Measurements from ENCODE around the gene RNF112. TPM values are rescaled to one million over a fixed set of nuclear protein-coding genes. Genes with fewer than 3 reads are reported as not detected.

The RNF112 gene
- total and polyA plus RNA-seq, 3 donors from 2014 or later = 2.1 to 8.1 (median 4.6) TPM

DNA sequence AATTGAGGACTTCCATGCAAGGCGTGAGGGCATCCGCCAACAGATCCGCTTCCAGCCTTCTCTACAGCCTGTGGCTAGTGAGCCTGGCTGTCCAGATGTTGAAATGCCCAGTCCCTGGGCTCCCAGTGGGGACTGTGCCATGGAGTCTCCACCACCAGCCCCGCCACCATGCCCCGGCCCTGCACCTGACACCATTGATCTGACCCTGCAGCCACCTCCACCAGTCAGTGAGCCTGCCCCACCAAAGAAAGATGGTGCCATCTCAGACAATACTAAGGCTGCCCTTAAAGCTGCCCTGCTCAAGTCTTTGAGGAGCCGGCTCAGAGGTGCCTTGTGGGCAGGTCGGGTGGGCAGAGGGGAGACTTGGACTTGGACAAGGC, 29.7 kb upstream of the RNF112 start:
- 96 to 97% methylated on average over 4 to 7 of the region's 7 CpGs for WGBS, 2 donors
- H3K4me1 ChIP-seq = peaks cover 35% of the 10 kb centered on the region
- no peak overlapping the region for H3K4me3 ChIP-seq
- no peak for DNase-seq
- intact Hi-C loops (cut with DNase I; ENCODE audit: low total_unique reads) = no loop called here
- no peaks in the 10 kb centered on the region for H3K36me3 ChIP-seq (ENCODE audit: low read depth, missing control alignments)
- H3K9me3 ChIP-seq = no peaks in the 10 kb centered on the region
- no peak overlapping the region for H3K27ac ChIP-seq
- TF ChIP-seq, protein P1, sequence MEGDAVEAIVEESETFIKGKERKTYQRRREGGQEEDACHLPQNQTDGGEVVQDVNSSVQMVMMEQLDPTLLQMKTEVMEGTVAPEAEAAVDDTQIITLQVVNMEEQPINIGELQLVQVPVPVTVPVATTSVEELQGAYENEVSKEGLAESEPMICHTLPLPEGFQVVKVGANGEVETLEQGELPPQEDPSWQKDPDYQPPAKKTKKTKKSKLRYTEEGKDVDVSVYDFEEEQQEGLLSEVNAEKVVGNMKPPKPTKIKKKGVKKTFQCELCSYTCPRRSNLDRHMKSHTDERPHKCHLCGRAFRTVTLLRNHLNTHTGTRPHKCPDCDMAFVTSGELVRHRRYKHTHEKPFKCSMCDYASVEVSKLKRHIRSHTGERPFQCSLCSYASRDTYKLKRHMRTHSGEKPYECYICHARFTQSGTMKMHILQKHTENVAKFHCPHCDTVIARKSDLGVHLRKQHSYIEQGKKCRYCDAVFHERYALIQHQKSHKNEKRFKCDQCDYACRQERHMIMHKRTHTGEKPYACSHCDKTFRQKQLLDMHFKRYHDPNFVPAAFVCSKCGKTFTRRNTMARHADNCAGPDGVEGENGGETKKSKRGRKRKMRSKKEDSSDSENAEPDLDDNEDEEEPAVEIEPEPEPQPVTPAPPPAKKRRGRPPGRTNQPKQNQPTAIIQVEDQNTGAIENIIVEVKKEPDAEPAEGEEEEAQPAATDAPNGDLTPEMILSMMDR (IDR thresholded peaks at IDR 0.05) = no peak
- no peak for TF ChIP-seq POLR2A (IDR thresholded peaks at IDR 0.05)
- no peaks in the 10 kb centered on the region for H3K27me3 ChIP-seq

DNA sequence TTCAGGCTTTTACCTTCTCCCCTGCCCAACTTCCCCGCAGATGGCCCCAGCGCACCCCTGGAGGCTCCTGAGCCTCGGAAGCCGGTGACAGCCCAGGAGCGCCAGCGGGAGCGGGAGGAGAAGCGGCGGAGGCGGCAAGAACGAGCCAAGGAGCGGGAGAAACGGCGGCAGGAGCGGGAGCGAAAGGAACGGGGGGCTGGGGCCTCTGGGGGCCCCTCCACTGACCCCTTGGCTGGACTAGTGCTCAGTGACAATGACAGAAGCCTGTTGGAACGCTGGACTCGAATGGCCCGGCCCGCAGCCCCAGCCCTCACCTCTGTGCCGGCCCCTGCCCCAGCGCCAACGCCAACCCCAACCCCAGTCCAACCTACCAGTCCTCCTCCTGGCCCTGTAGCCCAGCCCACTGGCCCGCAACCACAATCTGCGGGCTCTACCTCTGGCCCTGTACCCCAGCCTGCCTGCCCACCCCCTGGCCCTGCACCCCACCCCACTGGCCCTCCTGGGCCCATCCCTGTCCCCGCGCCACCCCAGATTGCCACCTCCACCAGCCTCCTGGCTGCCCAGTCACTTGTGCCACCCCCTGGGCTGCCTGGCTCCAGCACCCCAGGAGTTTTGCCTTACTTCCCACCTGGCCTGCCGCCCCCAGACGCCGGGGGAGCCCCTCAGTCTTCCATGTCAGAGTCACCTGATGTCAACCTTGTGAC, 29.1 kb upstream of the RNF112 start:
- Histone ChIP-seq H3K27ac (peak overlapping the region in 1 of 2 donors; percentile 36), H3K9me3 (no peaks in the 10 kb centered on the region), H3K36me3 (ENCODE audit: low read depth, missing control alignments) (no peaks in the 10 kb centered on the region), H3K27me3 (no peaks in the 10 kb centered on the region), H3K4me3 (no peak overlapping the region), H3K4me1 (peaks cover 41% of the 10 kb centered on the region)
- intact Hi-C loops (cut with DNase I; ENCODE audit: low total_unique reads) = no loop called here
- no peak for DNase-seq
- WGBS, 2 donors = 94% methylated on average over 28 to 31 of the region's 31 CpGs
- no peak for TF ChIP-seq POLR2A (IDR thresholded peaks at IDR 0.05)
- TF ChIP-seq, protein P1 (IDR thresholded peaks at IDR 0.05) = no peak

DNA sequence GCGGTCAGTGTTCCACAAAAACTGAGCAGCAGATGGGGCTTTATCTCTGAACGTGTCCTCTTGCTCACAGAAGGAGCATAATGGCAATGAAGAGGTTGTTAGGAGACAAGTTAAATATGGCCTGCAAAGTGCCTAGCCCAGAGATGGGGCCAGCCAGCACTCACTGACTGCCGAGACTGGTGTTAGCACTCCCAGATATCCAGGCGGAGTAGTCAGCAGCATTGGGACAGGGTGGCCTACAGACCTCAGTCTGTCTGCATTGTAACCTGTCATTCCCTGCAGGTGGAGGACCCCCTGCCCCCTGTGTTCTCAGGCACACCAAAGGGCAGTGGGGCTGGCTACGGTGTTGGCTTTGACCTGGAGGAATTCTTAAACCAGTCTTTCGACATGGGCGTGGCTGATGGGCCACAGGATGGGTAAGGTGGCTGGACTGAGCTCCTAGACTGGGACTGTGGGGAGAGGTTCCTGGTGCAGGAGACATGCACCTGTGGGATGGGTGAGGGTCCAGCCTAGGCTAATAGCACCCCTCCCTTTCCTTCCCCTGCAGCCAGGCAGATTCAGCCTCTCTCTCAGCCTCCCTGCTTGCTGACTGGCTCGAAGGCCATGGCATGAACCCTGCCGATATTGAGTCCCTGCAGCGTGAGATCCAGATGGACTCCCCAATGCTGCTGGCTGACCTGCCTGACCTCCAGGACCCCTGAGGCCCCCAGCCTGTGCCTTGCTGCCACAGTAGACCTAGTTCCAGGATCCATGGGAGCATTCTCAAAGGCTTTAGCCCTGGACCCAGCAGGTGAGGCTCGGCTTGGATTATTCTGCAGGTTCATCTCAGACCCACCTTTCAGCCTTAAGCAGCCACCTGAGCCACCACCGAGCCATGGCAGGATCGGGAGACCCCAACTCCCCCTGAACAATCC, 28.2 kb upstream of the RNF112 start:
- Histone ChIP-seq H3K4me1 (peaks cover 50% of the 10 kb centered on the region), H3K27ac (no peak overlapping the region), H3K4me3 (no peak overlapping the region), H3K36me3 (ENCODE audit: low read depth, missing control alignments) (no peaks in the 10 kb centered on the region), H3K27me3 (no peaks in the 10 kb centered on the region), H3K9me3 (no peaks in the 10 kb centered on the region)
- intact Hi-C loops (cut with DNase I; ENCODE audit: low total_unique reads) = no loop called here
- no peak for DNase-seq
- TF ChIP-seq, protein P1 (IDR thresholded peaks at IDR 0.05) = no peak
- TF ChIP-seq POLR2A (IDR thresholded peaks at IDR 0.05) = no peak
- 78 to 87% methylated on average over 8 to 13 of the region's 13 CpGs for WGBS, 2 donors

DNA sequence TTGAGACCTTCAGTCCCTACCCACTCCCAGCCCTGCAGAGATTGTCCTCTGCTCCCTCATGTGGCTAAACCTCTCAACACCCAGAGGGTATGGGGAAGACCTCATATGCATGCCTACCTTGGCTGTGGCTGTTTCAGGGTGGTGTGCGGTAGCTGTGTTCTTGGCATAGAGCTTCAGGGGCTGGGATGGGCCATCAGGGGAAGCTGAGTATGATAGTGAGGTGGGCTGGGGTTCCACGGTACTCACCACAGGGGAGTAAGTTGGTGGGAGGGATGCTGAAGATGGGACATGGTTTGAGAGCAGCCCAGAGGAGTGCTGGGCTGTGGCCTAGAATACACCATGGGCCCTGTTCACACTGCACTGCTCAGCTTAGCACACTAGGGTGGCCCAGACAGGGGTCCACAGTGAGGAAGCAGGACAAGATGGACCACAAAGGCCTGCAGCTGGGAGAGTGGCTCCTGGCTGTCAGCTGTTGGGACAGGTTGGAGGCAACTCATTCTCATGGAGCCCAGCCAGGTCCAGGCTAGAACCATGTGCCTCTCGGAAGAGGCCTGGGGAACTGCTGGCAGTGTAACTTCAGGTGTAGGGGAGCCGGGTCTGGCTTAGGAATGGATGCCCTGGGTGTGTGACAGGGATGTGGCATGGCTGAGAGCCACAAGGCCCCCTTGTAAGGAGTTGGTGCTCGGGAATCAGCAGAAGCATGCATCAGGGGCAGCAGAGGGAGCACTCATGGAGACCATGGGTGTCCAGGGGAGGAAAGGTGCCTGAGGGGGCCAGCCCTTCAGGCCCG, 27.2 kb upstream of the RNF112 start:
- intact Hi-C loops (cut with DNase I; ENCODE audit: low total_unique reads) = no loop called here
- TF ChIP-seq, protein P1 (IDR thresholded peaks at IDR 0.05) = no peak
- TF ChIP-seq POLR2A (IDR thresholded peaks at IDR 0.05) = no peak
- peaks cover 55% of the 10 kb centered on the region for H3K4me1 ChIP-seq
- peak overlapping the region; percentile 79 to 87 for H3K27ac ChIP-seq
- H3K27me3 ChIP-seq = no peaks in the 10 kb centered on the region
- no peaks in the 10 kb centered on the region for H3K9me3 ChIP-seq
- DNase-seq = no peak
- no peaks in the 10 kb centered on the region for H3K36me3 ChIP-seq (ENCODE audit: low read depth, missing control alignments)
- H3K4me3 ChIP-seq = no peak overlapping the region
- WGBS, 2 donors = 81 to 90% methylated on average over 3 to 6 of the region's 6 CpGs

All from testis (tissue), 3 donors.